ENCODE measurements around the gene TRAPPC10. TPM values are rescaled to one million over a fixed set of nuclear protein-coding genes. Genes with fewer than 3 reads are reported as not detected.

Gene TRAPPC10
- total RNA-seq, 2 experiments from 2014 or later = 44.1 to 45.4 TPM

- Mint-ChIP-seq H3K4me1 (ENCODE audit: low read depth) (peaks cover 18% of the 10 kb centered on the region), H3K27ac (peak overlapping the region; percentile 6), H3K36me3 (ENCODE audit: low read depth) (peaks cover 18% of the 10 kb centered on the region), H3K4me3 (no peak overlapping the region), H3K9me3 (no peaks in the 10 kb centered on the region), H3K27me3 (no peaks in the 10 kb centered on the region)
- intact Hi-C loops (cut with micrococcal nuclease) = no loop called here
- TF ChIP-seq, protein P1, sequence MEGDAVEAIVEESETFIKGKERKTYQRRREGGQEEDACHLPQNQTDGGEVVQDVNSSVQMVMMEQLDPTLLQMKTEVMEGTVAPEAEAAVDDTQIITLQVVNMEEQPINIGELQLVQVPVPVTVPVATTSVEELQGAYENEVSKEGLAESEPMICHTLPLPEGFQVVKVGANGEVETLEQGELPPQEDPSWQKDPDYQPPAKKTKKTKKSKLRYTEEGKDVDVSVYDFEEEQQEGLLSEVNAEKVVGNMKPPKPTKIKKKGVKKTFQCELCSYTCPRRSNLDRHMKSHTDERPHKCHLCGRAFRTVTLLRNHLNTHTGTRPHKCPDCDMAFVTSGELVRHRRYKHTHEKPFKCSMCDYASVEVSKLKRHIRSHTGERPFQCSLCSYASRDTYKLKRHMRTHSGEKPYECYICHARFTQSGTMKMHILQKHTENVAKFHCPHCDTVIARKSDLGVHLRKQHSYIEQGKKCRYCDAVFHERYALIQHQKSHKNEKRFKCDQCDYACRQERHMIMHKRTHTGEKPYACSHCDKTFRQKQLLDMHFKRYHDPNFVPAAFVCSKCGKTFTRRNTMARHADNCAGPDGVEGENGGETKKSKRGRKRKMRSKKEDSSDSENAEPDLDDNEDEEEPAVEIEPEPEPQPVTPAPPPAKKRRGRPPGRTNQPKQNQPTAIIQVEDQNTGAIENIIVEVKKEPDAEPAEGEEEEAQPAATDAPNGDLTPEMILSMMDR (IDR thresholded peaks at IDR 0.05) = no peak
- DNase-seq (no peak), ATAC-seq (no peak)
- ChIA-PET POLR2A (no interaction called here), CTCF (no interaction called here)
Measured at GRCh38 chr21:44053567-44053966, 41.5 kb downstream of the TRAPPC10 start.

- intact Hi-C loops (cut with micrococcal nuclease) = no loop called here
- H3K9me3 Mint-ChIP-seq = no peaks in the 10 kb centered on the region
- no peak for DNase-seq
- TF ChIP-seq, protein P1 (IDR thresholded peaks at IDR 0.05) = no peak
- no peak for ATAC-seq
- H3K4me1 Mint-ChIP-seq (ENCODE audit: low read depth) = peaks cover 18% of the 10 kb centered on the region
- ChIA-PET POLR2A (no interaction called here), CTCF (no interaction called here)
- peaks cover 27% of the 10 kb centered on the region for H3K36me3 Mint-ChIP-seq (ENCODE audit: low read depth)
- no peak overlapping the region for H3K4me3 Mint-ChIP-seq
- no peaks in the 10 kb centered on the region for H3K27me3 Mint-ChIP-seq
- peak overlapping the region; percentile 62 for H3K27ac Mint-ChIP-seq
Measured at GRCh38 chr21:44054710-44055109, 42.6 kb downstream of the TRAPPC10 start.

GRCh38 chr21:44057055-44057454 lies 44.9 kb downstream of the TRAPPC10 start:
- Mint-ChIP-seq H3K27ac (peak overlapping the region; percentile 71), H3K4me3 (no peak overlapping the region), H3K27me3 (no peaks in the 10 kb centered on the region), H3K4me1 (ENCODE audit: low read depth) (peaks cover 18% of the 10 kb centered on the region), H3K9me3 (no peaks in the 10 kb centered on the region), H3K36me3 (ENCODE audit: low read depth) (peaks cover 29% of the 10 kb centered on the region)
- CTCF ChIA-PET = interaction anchor here (1.2 kb wide), 1 partner anchor 9 kb away, joined by 3 read pairs; no protein-coding TSS in a partner anchor
- intact Hi-C loops (cut with micrococcal nuclease) = no loop called here
- POLR2A ChIA-PET = interaction anchor here (0.9 to 1.3 kb wide), 4 partner anchors 9 to 24 kb away, joined by 3 to 4 read pairs (median 3); no protein-coding TSS in a partner anchor
- TF ChIP-seq, protein P1 (IDR thresholded peaks at IDR 0.05) = no peak
- DNase-seq (no peak), ATAC-seq (no peak)

GRCh38 chr21:44057960-44058651 lies 46.0 kb downstream of the TRAPPC10 start:
- TF ChIP-seq, protein P1 (IDR thresholded peaks at IDR 0.05) = no peak
- POLR2A ChIA-PET = interaction anchor here (0.6 to 1.4 kb wide), 5 partner anchors 8 to 37 kb away, joined by 3 to 6 read pairs (median 3); no protein-coding TSS in a partner anchor
- H3K27ac Mint-ChIP-seq = peak overlapping the region; percentile 70
- DNase-seq (peak; percentile 42), ATAC-seq (peak; percentile 53)
- H3K36me3 Mint-ChIP-seq (ENCODE audit: low read depth) = peaks cover 30% of the 10 kb centered on the region
- no peaks in the 10 kb centered on the region for H3K27me3 Mint-ChIP-seq
- peaks cover 20% of the 10 kb centered on the region for H3K4me1 Mint-ChIP-seq (ENCODE audit: low read depth)
- H3K9me3 Mint-ChIP-seq = no peaks in the 10 kb centered on the region
- no peak overlapping the region for H3K4me3 Mint-ChIP-seq
- CTCF ChIA-PET = interaction anchor here (0.9 kb wide), 1 partner anchor 16 kb away, joined by 3 read pairs; no protein-coding TSS in a partner anchor
- intact Hi-C loops (cut with micrococcal nuclease) = no loop called here

GRCh38 chr21:44058652-44058964 lies 46.5 kb downstream of the TRAPPC10 start:
- intact Hi-C loops (cut with micrococcal nuclease) = no loop called here
- ATAC-seq = no peak
- Mint-ChIP-seq H3K9me3 (no peaks in the 10 kb centered on the region), H3K4me1 (ENCODE audit: low read depth) (peaks cover 23% of the 10 kb centered on the region), H3K27me3 (no peaks in the 10 kb centered on the region), H3K36me3 (ENCODE audit: low read depth) (peaks cover 33% of the 10 kb centered on the region), H3K27ac (peak overlapping the region; percentile 70), H3K4me3 (no peak overlapping the region)
- no peak for DNase-seq
- ChIA-PET CTCF (interaction anchor here (0.8 kb wide), 1 partner anchor 329 kb away, joined by 3 read pairs; no protein-coding TSS in a partner anchor), POLR2A (interaction anchor here (0.6 to 1.4 kb wide), 4 partner anchors 9 to 38 kb away, joined by 3 to 6 read pairs (median 4); no protein-coding TSS in a partner anchor)
- TF ChIP-seq, protein P1 (IDR thresholded peaks at IDR 0.05) = no peak

Data from activated CD8-positive, alpha-beta T cell treated with anti-CD3 and anti-CD28 coated beads for 36 hours (primary cell).